Endothelial cell (in vitro differentiated cells): ENCODE results near the gene TFEB. TPM values are rescaled to one million over a fixed set of nuclear protein-coding genes. Genes with fewer than 3 reads are reported as not detected.

Experiments
- DNase-seq: peaks from one replicate; pipeline ENCODE4 v3.0.0; 2021; ENCODE audit warnings: low spot score
- H3K27ac Mint-ChIP-seq: one replicate; pipeline ENCODE4 v1.8.0; 2021; ENCODE audit warnings: mixed read lengths, inconsistent platforms; ENCODE audit not compliant: unreplicated experiment
- H3K27me3 Mint-ChIP-seq: one replicate; pipeline ENCODE4 v1.8.0; 2021; ENCODE audit warnings: mild to moderate bottlenecking, moderate library complexity, mixed read lengths, inconsistent platforms; ENCODE audit not compliant: unreplicated experiment
- H3K36me3 Mint-ChIP-seq: one replicate; pipeline ENCODE4 v1.8.0; 2021; ENCODE audit warnings: mild to moderate bottlenecking, low read depth, mixed read lengths, inconsistent platforms; ENCODE audit not compliant: unreplicated experiment
- H3K4me1 Mint-ChIP-seq: one replicate; pipeline ENCODE4 v1.8.0; 2021; ENCODE audit warnings: mild to moderate bottlenecking, mixed read lengths, inconsistent platforms; ENCODE audit not compliant: unreplicated experiment
- H3K4me3 Mint-ChIP-seq: one replicate; pipeline ENCODE4 v1.8.0; 2021; ENCODE audit warnings: mild to moderate bottlenecking, mixed read lengths, inconsistent platforms; ENCODE audit not compliant: unreplicated experiment
- H3K9me3 Mint-ChIP-seq: one replicate; pipeline ENCODE4 v1.8.0; 2021; ENCODE audit warnings: mixed read lengths, inconsistent platforms; ENCODE audit not compliant: unreplicated experiment
- CTCF ChIP-seq: fragments of 200-600 bp; sonication (generic); IDR thresholded peaks from one replicate; pipeline ENCODE4 v1.5.0; 2021; ENCODE audit warnings: antibody characterized with exemption; ENCODE audit not compliant: unreplicated experiment
- total RNA-seq: library from RNA; stranded (reverse); fragmentation: NEBNext Ultra II Directional; extraction: Animal tissue kit (Norgen Biotek cat#: 25700); gene quantifications from one replicate; pipeline ENCODE4 v1.2.1, GENCODE V29; 2021; ENCODE audit not compliant: unreplicated experiment

Gene TFEB
- total RNA-seq, 1 donor from 2014 or later = 10.4 TPM

GRCh38 chr6:41763470-41763869, 28.1 kb upstream of the TFEB start:
- Mint-ChIP-seq H3K27ac (no peak overlapping the region), H3K9me3 (no peaks in the 10 kb centered on the region), H3K27me3 (peaks cover 3% of the 10 kb centered on the region), H3K36me3 (peaks cover 4% of the 10 kb centered on the region), H3K4me3 (no peak overlapping the region), H3K4me1 (peaks cover 21% of the 10 kb centered on the region)
- no peak for DNase-seq
- no peak for TF ChIP-seq CTCF

- H3K36me3 Mint-ChIP-seq = peaks cover 4% of the 10 kb centered on the region
- H3K27me3 Mint-ChIP-seq = peaks cover 2% of the 10 kb centered on the region
- no peak overlapping the region for H3K27ac Mint-ChIP-seq
- no peak overlapping the region for H3K4me3 Mint-ChIP-seq
- TF ChIP-seq CTCF = no peak
- no peak for DNase-seq
- H3K4me1 Mint-ChIP-seq = peaks cover 3% of the 10 kb centered on the region
- H3K9me3 Mint-ChIP-seq = no peaks in the 10 kb centered on the region
Observed at GRCh38 chr6:41759905-41760579, 24.6 kb upstream of the TFEB start.

- Mint-ChIP-seq H3K4me1 (peaks cover 3% of the 10 kb centered on the region), H3K9me3 (no peaks in the 10 kb centered on the region), H3K4me3 (no peak overlapping the region), H3K27me3 (peaks cover 2% of the 10 kb centered on the region), H3K36me3 (peaks cover 4% of the 10 kb centered on the region), H3K27ac (no peak overlapping the region)
- no peak for DNase-seq
- TF ChIP-seq CTCF = no peak
Observed at GRCh38 chr6:41759106-41759904, 23.9 kb upstream of the TFEB start.

- no peak for DNase-seq
- TF ChIP-seq CTCF = no peak
- Mint-ChIP-seq H3K4me3 (no peak overlapping the region), H3K27me3 (peaks cover 2% of the 10 kb centered on the region), H3K27ac (no peak overlapping the region), H3K9me3 (no peaks in the 10 kb centered on the region), H3K36me3 (peaks cover 4% of the 10 kb centered on the region), H3K4me1 (peaks cover 3% of the 10 kb centered on the region)
Observed at GRCh38 chr6:41758641-41759035, 23.2 kb upstream of the TFEB start.

GRCh38 chr6:41757931-41758640, 22.7 kb upstream of the TFEB start:
- no peak overlapping the region for H3K4me3 Mint-ChIP-seq
- no peak for DNase-seq
- H3K9me3 Mint-ChIP-seq = no peaks in the 10 kb centered on the region
- H3K27me3 Mint-ChIP-seq = peaks cover 2% of the 10 kb centered on the region
- peaks cover 3% of the 10 kb centered on the region for H3K4me1 Mint-ChIP-seq
- peaks cover 4% of the 10 kb centered on the region for H3K36me3 Mint-ChIP-seq
- no peak for TF ChIP-seq CTCF
- H3K27ac Mint-ChIP-seq = no peak overlapping the region
